ENCODE results near the gene UACA. TPM values are rescaled to one million over a fixed set of nuclear protein-coding genes. Genes with fewer than 3 reads are reported as not detected.

UACA gene
- polyA plus RNA-seq, 2 donors = 27.1 to 83.5 TPM

DNA sequence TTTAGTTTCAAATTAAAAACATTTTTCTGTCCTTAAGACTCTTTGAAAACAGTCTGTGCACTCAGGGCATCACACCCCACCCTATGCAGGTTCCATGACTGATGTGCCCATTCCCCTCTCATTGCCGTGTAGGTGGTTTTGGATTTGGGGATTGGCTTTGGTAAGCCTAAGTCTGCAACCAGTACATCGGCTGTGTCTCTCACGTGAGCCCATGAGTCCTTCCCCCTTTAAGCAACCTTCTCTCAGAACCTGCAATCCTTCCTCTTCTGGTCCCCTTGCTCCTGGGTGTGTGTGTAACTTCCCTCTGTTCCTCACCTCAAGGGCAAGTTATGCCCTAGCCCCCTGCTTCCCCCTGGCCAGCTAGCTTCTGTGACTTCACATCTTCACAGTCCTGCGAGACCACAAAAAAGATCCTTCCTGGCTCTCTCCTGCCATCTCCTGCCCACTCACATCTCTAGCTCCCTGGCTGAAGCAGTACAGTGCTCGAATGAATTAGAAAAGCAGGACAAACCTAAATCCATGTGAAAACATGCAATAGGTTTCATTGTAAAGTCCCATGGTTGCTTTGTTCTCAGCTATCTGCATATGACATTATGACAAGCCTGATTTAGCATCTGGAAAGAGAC is 126.7 kb downstream of the UACA start:
- 68 to 71% methylated on average over 5 of the region's 5 CpGs for WGBS, 2 donors
- no peaks in the 10 kb centered on the region for H3K9me3 ChIP-seq (ENCODE audit: control insufficient read depth in 2 of 2, insufficient read depth in 1 of 2, low read depth in 1 of 2, low read length in 1 of 2)
- H3K4me1 ChIP-seq (ENCODE audit: control insufficient read depth in 2 of 2, insufficient read depth in 2 of 2, low read length in 1 of 2) = peaks cover 0 to 4% of the 10 kb centered on the region in 2 donors
- H3K27me3 ChIP-seq (ENCODE audit: control insufficient read depth in 1 of 2, insufficient read depth in 2 of 2, low read length in 2 of 2) = no peaks in the 10 kb centered on the region
- no peaks in the 10 kb centered on the region for H3K36me3 ChIP-seq (ENCODE audit: control insufficient read depth in 2 of 2, insufficient read depth in 2 of 2, low read length in 1 of 2)
- H3K27ac ChIP-seq (ENCODE audit: low read depth in 2 of 2, low read length in 1 of 2) = no peak overlapping the region
- H3K4me3 ChIP-seq (ENCODE audit: low read depth in 1 of 2, low read length in 2 of 2) = no peak overlapping the region

DNA sequence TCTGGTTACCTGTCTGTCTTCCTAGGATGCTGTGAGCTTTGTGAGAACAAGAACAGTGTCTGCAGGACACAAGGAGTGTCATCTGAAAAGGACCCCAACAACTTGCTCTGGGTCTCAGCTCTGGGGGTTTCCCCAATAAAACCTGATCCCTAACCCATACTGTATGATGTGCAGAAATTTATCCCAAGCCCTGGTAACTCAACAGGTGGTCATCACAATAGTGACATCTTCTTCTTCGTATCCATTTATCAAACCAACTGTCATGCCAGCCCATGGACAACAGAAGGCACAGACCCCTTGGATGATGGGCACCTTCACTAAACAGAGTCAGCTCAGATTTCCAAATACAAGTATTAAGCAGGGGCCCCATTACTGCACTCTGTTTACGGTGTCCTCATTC is 127.5 kb downstream of the UACA start:
- WGBS, 2 donors = 92 to 96% methylated on average over 2 of the region's 2 CpGs
- no peak overlapping the region for H3K27ac ChIP-seq (ENCODE audit: low read depth in 2 of 2, low read length in 1 of 2)
- no peaks in the 10 kb centered on the region for H3K36me3 ChIP-seq (ENCODE audit: control insufficient read depth in 2 of 2, insufficient read depth in 2 of 2, low read length in 1 of 2)
- H3K4me3 ChIP-seq (ENCODE audit: low read depth in 1 of 2, low read length in 2 of 2) = no peak overlapping the region
- no peaks in the 10 kb centered on the region for H3K9me3 ChIP-seq (ENCODE audit: control insufficient read depth in 2 of 2, insufficient read depth in 1 of 2, low read depth in 1 of 2, low read length in 1 of 2)
- H3K27me3 ChIP-seq (ENCODE audit: control insufficient read depth in 1 of 2, insufficient read depth in 2 of 2, low read length in 2 of 2) = no peaks in the 10 kb centered on the region
- peaks cover 0 to 6% of the 10 kb centered on the region in 2 donors for H3K4me1 ChIP-seq (ENCODE audit: control insufficient read depth in 2 of 2, insufficient read depth in 2 of 2, low read length in 1 of 2)

DNA sequence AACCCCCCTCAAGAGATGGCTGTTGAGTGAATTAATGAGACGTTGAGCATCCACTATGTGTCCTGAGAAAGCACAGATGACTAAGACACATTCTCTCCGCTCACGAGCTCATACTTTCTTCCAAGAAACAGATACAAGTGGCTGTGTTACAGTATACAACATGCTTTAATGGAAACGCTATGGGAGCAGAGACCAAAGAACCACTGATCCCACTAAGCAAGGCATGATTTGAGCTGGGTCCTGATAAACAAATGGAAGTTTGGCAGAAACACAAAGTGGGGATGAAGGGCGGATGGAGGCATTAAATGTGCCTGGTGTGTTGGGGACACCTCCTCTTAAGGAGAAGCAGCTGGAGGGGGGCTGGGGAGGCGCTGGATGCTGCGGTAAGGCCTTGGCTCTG is 129.4 kb downstream of the UACA start:
- WGBS, 2 donors = 84 to 85% methylated on average over 7 of the region's 7 CpGs
- no peaks in the 10 kb centered on the region for H3K36me3 ChIP-seq (ENCODE audit: control insufficient read depth in 2 of 2, insufficient read depth in 2 of 2, low read length in 1 of 2)
- H3K27ac ChIP-seq (ENCODE audit: low read depth in 2 of 2, low read length in 1 of 2) = no peak overlapping the region
- H3K4me3 ChIP-seq (ENCODE audit: low read depth in 1 of 2, low read length in 2 of 2) = no peak overlapping the region
- H3K9me3 ChIP-seq (ENCODE audit: control insufficient read depth in 2 of 2, insufficient read depth in 1 of 2, low read depth in 1 of 2, low read length in 1 of 2) = no peaks in the 10 kb centered on the region
- no peaks in the 10 kb centered on the region for H3K27me3 ChIP-seq (ENCODE audit: control insufficient read depth in 1 of 2, insufficient read depth in 2 of 2, low read length in 2 of 2)
- H3K4me1 ChIP-seq (ENCODE audit: control insufficient read depth in 2 of 2, insufficient read depth in 2 of 2, low read length in 1 of 2) = peaks cover 0 to 6% of the 10 kb centered on the region in 2 donors

DNA sequence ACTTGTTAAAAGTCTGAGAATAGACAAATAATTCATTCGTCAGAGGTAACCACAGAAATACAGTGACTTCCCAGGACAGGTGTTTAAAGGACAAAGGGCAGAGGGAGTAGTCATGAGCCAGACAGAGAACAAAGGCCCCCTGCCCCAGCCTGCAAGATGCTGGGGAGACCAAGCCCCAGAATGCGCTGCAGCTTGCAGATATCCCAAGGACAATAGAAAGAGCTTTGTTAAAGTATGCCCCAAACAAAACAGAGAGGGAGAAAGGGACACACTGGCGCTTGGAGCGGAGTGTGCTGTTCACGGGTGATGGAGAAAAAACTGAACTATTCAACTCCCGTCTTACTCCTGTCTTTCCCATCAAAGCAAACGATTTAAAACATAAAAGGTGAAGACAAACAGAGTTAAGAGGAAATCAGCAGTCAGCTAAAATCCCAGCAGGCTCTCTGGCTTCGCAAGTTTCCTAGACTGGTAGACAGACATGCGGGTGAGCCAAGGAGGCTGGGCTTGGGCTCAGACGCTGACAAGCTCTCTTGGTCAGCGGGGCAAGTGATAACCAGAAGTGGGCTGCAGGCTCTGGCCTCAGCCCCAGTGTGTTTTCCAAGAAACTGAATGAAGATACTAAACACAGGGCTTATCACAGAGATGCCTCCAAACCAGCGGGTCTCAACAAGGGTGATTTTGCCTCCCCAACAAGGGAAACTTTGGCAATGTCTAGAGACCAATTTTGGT is 130.1 kb downstream of the UACA start:
- H3K27me3 ChIP-seq (ENCODE audit: control insufficient read depth in 1 of 2, insufficient read depth in 2 of 2, low read length in 2 of 2) = no peaks in the 10 kb centered on the region
- H3K4me3 ChIP-seq (ENCODE audit: low read depth in 1 of 2, low read length in 2 of 2) = no peak overlapping the region
- 41 to 48% methylated on average over 12 of the region's 12 CpGs for WGBS, 2 donors
- H3K27ac ChIP-seq (ENCODE audit: low read depth in 2 of 2, low read length in 1 of 2) = no peak overlapping the region
- peaks cover 0 to 6% of the 10 kb centered on the region in 2 donors for H3K4me1 ChIP-seq (ENCODE audit: control insufficient read depth in 2 of 2, insufficient read depth in 2 of 2, low read length in 1 of 2)
- no peaks in the 10 kb centered on the region for H3K36me3 ChIP-seq (ENCODE audit: control insufficient read depth in 2 of 2, insufficient read depth in 2 of 2, low read length in 1 of 2)
- no peaks in the 10 kb centered on the region for H3K9me3 ChIP-seq (ENCODE audit: control insufficient read depth in 2 of 2, insufficient read depth in 1 of 2, low read depth in 1 of 2, low read length in 1 of 2)

DNA sequence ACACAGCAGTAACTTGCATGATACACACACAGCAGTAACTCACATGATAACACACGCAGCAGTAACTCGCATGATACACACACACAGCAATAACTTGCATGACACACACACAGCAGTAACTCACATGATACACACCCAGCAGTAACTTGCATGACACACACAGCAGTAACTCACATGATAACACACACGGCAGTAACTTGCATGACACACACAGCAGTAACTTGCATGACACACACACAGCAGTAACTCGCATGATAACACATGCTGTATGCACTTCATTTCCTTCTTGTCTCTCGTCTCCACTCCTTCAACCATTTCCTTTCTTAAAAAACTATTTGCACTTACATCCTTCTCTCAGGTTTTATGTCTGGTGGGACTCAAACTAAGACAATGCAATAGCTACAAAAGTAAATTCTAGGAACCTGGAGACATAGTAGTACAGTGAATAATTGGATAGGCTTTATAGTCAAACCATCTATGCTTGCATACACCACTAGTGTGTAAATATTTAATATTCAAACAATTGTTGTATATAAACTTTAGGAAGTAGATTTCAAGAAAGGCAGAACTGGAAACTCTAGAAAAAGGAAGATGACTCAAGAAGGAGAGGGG is 130.8 kb downstream of the UACA start:
- 74 to 77% methylated on average over 5 of the region's 5 CpGs for WGBS, 2 donors
- no peak overlapping the region for H3K27ac ChIP-seq (ENCODE audit: low read depth in 2 of 2, low read length in 1 of 2)

DNA sequence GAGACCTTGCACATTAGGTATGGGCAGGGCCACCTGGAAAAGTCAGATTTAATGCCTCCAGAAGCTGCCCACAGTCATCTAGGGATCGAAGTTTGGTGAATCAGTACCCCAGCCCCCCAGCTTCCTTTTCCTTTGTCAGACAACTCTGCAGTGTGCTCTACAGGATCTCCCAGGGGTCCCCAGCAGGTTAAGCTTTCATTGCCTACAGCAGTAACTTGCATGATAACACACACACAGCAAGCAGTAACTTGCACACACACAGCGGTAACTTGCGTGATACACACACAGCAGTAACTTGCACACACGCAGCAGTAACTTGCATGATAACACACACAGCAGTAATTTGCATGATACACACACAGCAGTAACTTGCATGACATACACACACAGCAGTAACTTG is 131.3 kb downstream of the UACA start:
- Histone ChIP-seq H3K4me1 (ENCODE audit: control insufficient read depth in 2 of 2, insufficient read depth in 2 of 2, low read length in 1 of 2) (peaks cover 0 to 6% of the 10 kb centered on the region in 2 donors), H3K4me3 (ENCODE audit: low read depth in 1 of 2, low read length in 2 of 2) (no peak overlapping the region), H3K27ac (ENCODE audit: low read depth in 2 of 2, low read length in 1 of 2) (no peak overlapping the region), H3K27me3 (ENCODE audit: control insufficient read depth in 1 of 2, insufficient read depth in 2 of 2, low read length in 2 of 2) (no peaks in the 10 kb centered on the region), H3K9me3 (ENCODE audit: control insufficient read depth in 2 of 2, insufficient read depth in 1 of 2, low read depth in 1 of 2, low read length in 1 of 2) (no peaks in the 10 kb centered on the region), H3K36me3 (ENCODE audit: control insufficient read depth in 2 of 2, insufficient read depth in 2 of 2, low read length in 1 of 2) (no peaks in the 10 kb centered on the region)
- 79 to 80% methylated on average over 4 of the region's 4 CpGs for WGBS, 2 donors

More for the DNA sequence above, 130.8 kb downstream of the UACA start:
- Histone ChIP-seq H3K4me1 (ENCODE audit: control insufficient read depth in 2 of 2, insufficient read depth in 2 of 2, low read length in 1 of 2) (peaks cover 0 to 6% of the 10 kb centered on the region in 2 donors), H3K9me3 (ENCODE audit: control insufficient read depth in 2 of 2, insufficient read depth in 1 of 2, low read depth in 1 of 2, low read length in 1 of 2) (no peaks in the 10 kb centered on the region), H3K27me3 (ENCODE audit: control insufficient read depth in 1 of 2, insufficient read depth in 2 of 2, low read length in 2 of 2) (no peaks in the 10 kb centered on the region), H3K4me3 (ENCODE audit: low read depth in 1 of 2, low read length in 2 of 2) (no peak overlapping the region), H3K36me3 (ENCODE audit: control insufficient read depth in 2 of 2, insufficient read depth in 2 of 2, low read length in 1 of 2) (no peaks in the 10 kb centered on the region)

DNA sequence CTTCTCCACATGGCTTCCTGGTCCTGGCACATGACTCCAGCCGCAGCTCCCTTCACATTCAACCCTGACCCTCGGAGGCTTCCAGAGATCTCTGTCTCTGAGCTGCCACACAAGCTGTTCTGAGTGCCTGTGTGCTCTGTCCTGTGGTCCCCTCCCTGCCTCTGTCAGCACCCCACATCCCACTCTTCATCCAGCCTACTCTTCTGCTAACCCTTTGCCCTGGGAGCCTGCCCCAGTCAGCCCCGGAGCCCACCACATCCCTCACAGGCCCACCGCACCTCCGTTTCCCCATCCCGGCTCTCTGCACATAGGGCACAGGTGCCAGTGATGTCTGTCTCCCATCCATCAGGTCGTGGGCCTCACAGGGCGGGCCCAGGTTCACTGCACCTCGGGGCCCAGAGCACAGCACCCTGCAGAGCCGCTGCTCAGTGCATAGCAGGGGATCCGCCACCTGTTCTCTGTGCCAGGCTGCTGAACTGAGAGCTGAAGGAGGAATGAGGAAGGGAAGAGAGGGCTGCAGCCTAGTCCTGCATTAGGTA is 133.6 kb downstream of the UACA start:
- Histone ChIP-seq H3K4me3 (ENCODE audit: low read depth in 1 of 2, low read length in 2 of 2) (no peak overlapping the region), H3K27me3 (ENCODE audit: control insufficient read depth in 1 of 2, insufficient read depth in 2 of 2, low read length in 2 of 2) (no peaks in the 10 kb centered on the region), H3K27ac (ENCODE audit: low read depth in 2 of 2, low read length in 1 of 2) (no peak overlapping the region), H3K36me3 (ENCODE audit: control insufficient read depth in 2 of 2, insufficient read depth in 2 of 2, low read length in 1 of 2) (no peaks in the 10 kb centered on the region), H3K4me1 (ENCODE audit: control insufficient read depth in 2 of 2, insufficient read depth in 2 of 2, low read length in 1 of 2) (peaks cover 0 to 6% of the 10 kb centered on the region in 2 donors), H3K9me3 (ENCODE audit: control insufficient read depth in 2 of 2, insufficient read depth in 1 of 2, low read depth in 1 of 2, low read length in 1 of 2) (no peaks in the 10 kb centered on the region)
- WGBS, 2 donors = 89 to 90% methylated on average over 11 of the region's 11 CpGs

DNA sequence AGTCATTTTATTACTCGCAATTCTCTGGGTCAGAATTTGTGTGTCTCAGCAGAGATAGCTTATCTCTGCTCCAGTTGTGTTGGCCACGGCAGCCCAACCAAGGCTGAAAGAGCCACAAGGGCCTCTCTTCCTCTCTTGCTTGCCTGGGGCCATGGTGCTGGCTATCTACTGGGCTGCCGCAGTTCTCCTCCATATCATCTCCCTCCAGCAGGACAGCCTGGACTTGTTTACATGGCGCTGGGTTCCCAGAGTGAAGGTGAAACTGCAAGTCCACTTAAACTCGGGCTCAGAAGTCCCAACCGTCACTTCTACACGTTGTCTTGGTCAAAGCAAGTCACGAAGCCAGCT is 134.8 kb downstream of the UACA start:
- no peaks in the 10 kb centered on the region for H3K36me3 ChIP-seq (ENCODE audit: control insufficient read depth in 2 of 2, insufficient read depth in 2 of 2, low read length in 1 of 2)
- H3K4me3 ChIP-seq (ENCODE audit: low read depth in 1 of 2, low read length in 2 of 2) = no peak overlapping the region
- H3K27me3 ChIP-seq (ENCODE audit: control insufficient read depth in 1 of 2, insufficient read depth in 2 of 2, low read length in 2 of 2) = no peaks in the 10 kb centered on the region
- no peak overlapping the region for H3K27ac ChIP-seq (ENCODE audit: low read depth in 2 of 2, low read length in 1 of 2)
- H3K4me1 ChIP-seq (ENCODE audit: control insufficient read depth in 2 of 2, insufficient read depth in 2 of 2, low read length in 1 of 2) = peaks cover 0 to 6% of the 10 kb centered on the region in 2 donors
- 91% methylated on average over 8 of the region's 8 CpGs for WGBS, 2 donors
- no peaks in the 10 kb centered on the region for H3K9me3 ChIP-seq (ENCODE audit: control insufficient read depth in 2 of 2, insufficient read depth in 1 of 2, low read depth in 1 of 2, low read length in 1 of 2)

DNA sequence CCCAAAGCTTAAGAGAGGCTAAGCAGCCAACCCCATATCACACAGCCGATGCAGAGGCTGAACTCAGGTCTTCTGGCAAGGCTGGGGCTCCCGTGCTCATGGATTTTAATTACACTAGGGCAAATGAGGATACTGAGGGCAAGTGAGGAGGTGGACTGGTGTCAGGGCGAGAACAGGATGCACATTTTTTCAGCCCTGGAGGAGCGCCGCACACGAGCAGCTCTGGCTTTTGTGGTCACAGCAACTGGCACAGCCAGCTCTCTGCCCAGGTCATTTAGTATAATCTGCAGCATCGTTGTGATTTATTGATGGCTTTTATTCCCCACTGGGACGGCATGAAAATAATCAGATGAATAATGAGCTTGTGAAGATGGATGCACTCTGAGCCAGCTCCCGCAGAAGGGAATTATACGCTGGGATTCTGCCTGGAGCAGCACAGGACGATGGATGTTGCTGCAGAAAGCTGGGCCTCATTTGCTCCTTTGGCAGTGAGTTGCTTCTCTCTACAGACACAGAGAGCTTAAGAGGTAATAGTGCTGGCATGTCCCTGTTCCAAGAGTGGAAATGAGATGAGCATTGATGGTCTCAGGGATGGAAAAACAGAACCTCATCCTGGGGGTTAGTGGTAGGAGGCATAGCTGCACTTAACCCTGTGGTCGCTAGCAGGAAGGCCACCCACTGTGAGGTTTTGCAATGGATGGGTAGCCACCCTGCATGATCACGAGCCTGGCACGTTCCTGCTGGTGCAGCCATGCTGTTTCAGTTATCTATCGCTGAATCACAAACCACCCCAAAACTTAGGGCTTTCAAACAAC is 135.4 kb downstream of the UACA start:
- 67% methylated on average over 15 of the region's 15 CpGs for WGBS, 2 donors
- H3K4me1 ChIP-seq (ENCODE audit: control insufficient read depth in 2 of 2, insufficient read depth in 2 of 2, low read length in 1 of 2) = peaks cover 0 to 6% of the 10 kb centered on the region in 2 donors
- H3K9me3 ChIP-seq (ENCODE audit: control insufficient read depth in 2 of 2, insufficient read depth in 1 of 2, low read depth in 1 of 2, low read length in 1 of 2) = peaks cover 0 to 2% of the 10 kb centered on the region in 2 donors
- no peaks in the 10 kb centered on the region for H3K27me3 ChIP-seq (ENCODE audit: control insufficient read depth in 1 of 2, insufficient read depth in 2 of 2, low read length in 2 of 2)
- no peak overlapping the region for H3K4me3 ChIP-seq (ENCODE audit: low read depth in 1 of 2, low read length in 2 of 2)
- no peak overlapping the region for H3K27ac ChIP-seq (ENCODE audit: low read depth in 2 of 2, low read length in 1 of 2)
- no peaks in the 10 kb centered on the region for H3K36me3 ChIP-seq (ENCODE audit: control insufficient read depth in 2 of 2, insufficient read depth in 2 of 2, low read length in 1 of 2)

Measured in esophagus (tissue), 2 donors.